ENCODE data around the gene RASIP1.

DNA sequence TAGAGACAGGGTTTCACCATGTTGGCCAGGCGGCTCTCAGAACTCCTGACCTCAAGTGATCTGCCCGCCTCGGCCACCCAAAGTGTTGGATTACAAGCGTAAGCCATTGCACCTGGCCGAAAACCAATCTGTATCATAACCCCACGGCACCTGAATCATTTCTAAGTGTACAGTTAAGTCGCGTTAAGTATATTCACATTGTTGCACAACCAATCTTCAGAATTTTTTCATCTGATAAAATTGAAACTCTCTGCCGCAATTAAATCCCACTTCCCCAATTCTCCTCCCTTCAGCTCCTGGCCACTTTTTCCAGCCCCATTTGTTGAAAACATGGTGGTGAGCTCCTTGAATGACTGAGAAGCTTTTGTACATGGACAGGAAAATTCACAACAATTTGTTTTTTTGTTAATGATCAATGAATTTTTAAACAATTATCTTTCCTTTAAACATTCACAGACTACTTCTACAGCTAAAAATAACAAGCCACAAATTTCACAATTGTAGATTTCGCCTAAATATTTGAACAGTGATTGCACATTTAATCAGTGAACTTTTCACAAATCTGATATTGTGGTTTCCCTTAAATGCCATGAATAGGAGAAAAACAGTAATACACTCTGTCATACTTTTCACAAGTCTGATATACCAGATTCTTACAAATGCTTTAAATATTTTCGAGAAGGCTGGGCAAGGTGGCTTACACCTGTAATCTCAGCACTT lies 28.7 kb upstream of the RASIP1 start:
- TF ChIP-seq, protein P1, sequence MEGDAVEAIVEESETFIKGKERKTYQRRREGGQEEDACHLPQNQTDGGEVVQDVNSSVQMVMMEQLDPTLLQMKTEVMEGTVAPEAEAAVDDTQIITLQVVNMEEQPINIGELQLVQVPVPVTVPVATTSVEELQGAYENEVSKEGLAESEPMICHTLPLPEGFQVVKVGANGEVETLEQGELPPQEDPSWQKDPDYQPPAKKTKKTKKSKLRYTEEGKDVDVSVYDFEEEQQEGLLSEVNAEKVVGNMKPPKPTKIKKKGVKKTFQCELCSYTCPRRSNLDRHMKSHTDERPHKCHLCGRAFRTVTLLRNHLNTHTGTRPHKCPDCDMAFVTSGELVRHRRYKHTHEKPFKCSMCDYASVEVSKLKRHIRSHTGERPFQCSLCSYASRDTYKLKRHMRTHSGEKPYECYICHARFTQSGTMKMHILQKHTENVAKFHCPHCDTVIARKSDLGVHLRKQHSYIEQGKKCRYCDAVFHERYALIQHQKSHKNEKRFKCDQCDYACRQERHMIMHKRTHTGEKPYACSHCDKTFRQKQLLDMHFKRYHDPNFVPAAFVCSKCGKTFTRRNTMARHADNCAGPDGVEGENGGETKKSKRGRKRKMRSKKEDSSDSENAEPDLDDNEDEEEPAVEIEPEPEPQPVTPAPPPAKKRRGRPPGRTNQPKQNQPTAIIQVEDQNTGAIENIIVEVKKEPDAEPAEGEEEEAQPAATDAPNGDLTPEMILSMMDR (IDR thresholded peaks at IDR 0.05) = no peak
- no peak for TF ChIP-seq EP300 (IDR thresholded peaks at IDR 0.05; ENCODE audit: low read depth)

Data from transverse colon (tissue), 3 donors.